CD4-positive, CD25-positive, alpha-beta regulatory T cell (primary cell): ENCODE results near the gene MPDZ. TPM values are rescaled to one million over a fixed set of nuclear protein-coding genes. Genes with fewer than 3 reads are reported as not detected.

Experiments
- ATAC-seq, 2 donors: fragments of 150-1000 bp; cut with Tn5 transposase; one replicate each; pipeline ENCODE4 v1.10.0; 2021; ENCODE audit warnings: low read depth in 2 of 2, moderate number of reproducible peaks in 2 of 2, moderate library complexity in 1 of 2
- DNase-seq, 3 donors: peaks; one replicate each; pipeline versions ENCODE4 v3.0.0 to v3.0.0-alpha.2; 2012 to 2022; ENCODE audit warnings: mixed read lengths in 1 of 3
- H3K27ac ChIP-seq: one replicate; pipeline ENCODE4 v1.7.0; 2013; ENCODE audit warnings: mild to moderate bottlenecking, low read length; ENCODE audit not compliant: insufficient read depth, poor library complexity, severe bottlenecking
- H3K27me3 ChIP-seq: one replicate; pipeline ENCODE4 v1.7.0; 2013; ENCODE audit warnings: low read length; ENCODE audit not compliant: control insufficient read depth, insufficient read depth
- H3K36me3 ChIP-seq: one replicate; pipeline ENCODE4 v1.7.0; 2013; ENCODE audit warnings: mild to moderate bottlenecking, low read length, moderate library complexity; ENCODE audit not compliant: control insufficient read depth, insufficient read depth
- H3K4me1 ChIP-seq: 2 replicates; pipeline ENCODE4 v1.7.0; 2013; ENCODE audit warnings: mild to moderate bottlenecking, low read length; ENCODE audit not compliant: insufficient read depth, control insufficient read depth, poor library complexity, severe bottlenecking
- H3K4me3 ChIP-seq: one replicate; pipeline ENCODE4 v1.7.0; 2013; ENCODE audit warnings: low read depth, mild to moderate bottlenecking, low read length, moderate library complexity
- H3K9me3 ChIP-seq, 2 experiments: 1 replicate in 1 of 2; 2 replicates in 1 of 2; pipeline ENCODE4 v1.7.0; 2013; ENCODE audit warnings: low read length in 2 of 2, mild to moderate bottlenecking in 1 of 2, moderate library complexity in 1 of 2; ENCODE audit not compliant: control insufficient read depth in 2 of 2
- H3K27ac Mint-ChIP-seq, 3 donors: one replicate each; pipeline ENCODE4 v1.8.0; 2020 to 2022; ENCODE audit warnings: mild to moderate bottlenecking in 3 of 3, mixed read lengths in 3 of 3, moderate library complexity in 2 of 3
- H3K27me3 Mint-ChIP-seq: one replicate; pipeline ENCODE4 v1.8.0; 2022; ENCODE audit warnings: mild to moderate bottlenecking, mixed read lengths
- H3K36me3 Mint-ChIP-seq: one replicate; pipeline ENCODE4 v1.8.0; 2020; ENCODE audit warnings: mixed read lengths
- H3K4me1 Mint-ChIP-seq, 4 donors: one replicate each; pipeline ENCODE4 v1.8.0; 2020 to 2022; ENCODE audit warnings: mixed read lengths in 4 of 4, mild to moderate bottlenecking in 1 of 4
- H3K4me3 Mint-ChIP-seq, 4 donors: one replicate each; pipeline ENCODE4 v1.8.0; 2020 to 2022; ENCODE audit warnings: mild to moderate bottlenecking in 4 of 4, mixed read lengths in 4 of 4, moderate library complexity in 3 of 4
- H3K9me3 Mint-ChIP-seq, 7 donors: one replicate each; pipeline ENCODE4 v1.8.0; 2020 to 2022; ENCODE audit warnings: mixed read lengths in 7 of 7, mild to moderate bottlenecking in 3 of 7, moderate library complexity in 2 of 7
- polyA plus RNA-seq, 4 donors: library from polyadenylated mRNA; unstranded; fragments of 300-500 nt; fragmentation: Illumina TruSeq; gene quantifications; one replicate each; pipeline ENCODE4 v1.2.3, GENCODE V29; 2021
- total RNA-seq: library from RNA; stranded (reverse); gene quantifications from one replicate; pipeline ENCODE4 v1.2.3, GENCODE V29; 2022

MPDZ gene
- total RNA-seq, result 0.32 TPM
- polyA plus RNA-seq, result not detected

- no peaks in the 10 kb centered on the region for H3K36me3 Mint-ChIP-seq
- Histone ChIP-seq H3K27ac (no peak within 1 kb of the TSS), H3K9me3 (no peaks in the 10 kb centered on the region), H3K4me3 (no peak within 1 kb of the TSS), H3K27me3 (no peaks in the 10 kb centered on the region), H3K36me3 (no peaks in the 10 kb centered on the region), H3K4me1 (no peaks in the 10 kb centered on the region)
- no peak within 1 kb of the TSS for H3K27ac Mint-ChIP-seq
- no peak for DNase-seq
- no peak for ATAC-seq
- H3K4me3 Mint-ChIP-seq, result no peak within 1 kb of the TSS
- H3K9me3 Mint-ChIP-seq, result peaks cover 0 to 9% (median 5%) of the 10 kb centered on the region in 7 donors
- H3K27me3 Mint-ChIP-seq, result no peaks in the 10 kb centered on the region
- H3K4me1 Mint-ChIP-seq, result no peaks in the 10 kb centered on the region
These were observed at the start of gene MPDZ for GRCh38 chr9:13279284-13280141. TSS of gene MPDZ (minus strand) at chr9:13279692. CDS start at chr9:13250315, 29,377 bp downstream.

- no peaks in the 10 kb centered on the region for H3K27me3 Mint-ChIP-seq
- peaks cover 0 to 14% (median 3%) of the 10 kb centered on the region in 7 donors for H3K9me3 Mint-ChIP-seq
- Histone ChIP-seq H3K4me3 (no peak overlapping the region), H3K9me3 (no peaks in the 10 kb centered on the region), H3K4me1 (no peaks in the 10 kb centered on the region), H3K27me3 (no peaks in the 10 kb centered on the region), H3K36me3 (no peaks in the 10 kb centered on the region), H3K27ac (no peak overlapping the region)
- no peak for DNase-seq
- H3K4me1 Mint-ChIP-seq, result no peaks in the 10 kb centered on the region
- no peak overlapping the region for H3K27ac Mint-ChIP-seq
- no peak for ATAC-seq
- H3K4me3 Mint-ChIP-seq, result no peak overlapping the region
- H3K36me3 Mint-ChIP-seq, result no peaks in the 10 kb centered on the region
These were observed 45.5 kb upstream of the MPDZ start for GRCh38 chr9:13324988-13325387.

GRCh38 chr9:13322828-13323550, 43.5 kb upstream of the MPDZ start:
- H3K36me3 Mint-ChIP-seq, result no peaks in the 10 kb centered on the region
- ATAC-seq, result no peak
- H3K4me3 Mint-ChIP-seq, result no peak overlapping the region
- H3K4me1 Mint-ChIP-seq, result no peaks in the 10 kb centered on the region
- Histone ChIP-seq H3K4me1 (no peaks in the 10 kb centered on the region), H3K27ac (no peak overlapping the region), H3K27me3 (no peaks in the 10 kb centered on the region), H3K4me3 (no peak overlapping the region), H3K36me3 (no peaks in the 10 kb centered on the region), H3K9me3 (no peaks in the 10 kb centered on the region)
- peak overlapping the region in 1 of 3 donors; percentile 58 for H3K27ac Mint-ChIP-seq
- DNase-seq, result no peak
- H3K9me3 Mint-ChIP-seq, result peaks cover under 1 to 22% (median 3%) of the 10 kb centered on the region in 7 donors
- H3K27me3 Mint-ChIP-seq, result no peaks in the 10 kb centered on the region

GRCh38 chr9:13318027-13318426, 38.5 kb upstream of the MPDZ start:
- H3K36me3 Mint-ChIP-seq, result no peaks in the 10 kb centered on the region
- ATAC-seq (no peak), DNase-seq (no peak)
- peaks cover 2 to 19% (median 5%) of the 10 kb centered on the region in 7 donors for H3K9me3 Mint-ChIP-seq
- no peaks in the 10 kb centered on the region for H3K9me3 ChIP-seq
- no peak overlapping the region for H3K4me3 Mint-ChIP-seq
- no peaks in the 10 kb centered on the region for H3K36me3 ChIP-seq
- H3K4me1 Mint-ChIP-seq, result no peaks in the 10 kb centered on the region
- H3K27ac Mint-ChIP-seq, result no peak overlapping the region
- no peaks in the 10 kb centered on the region for H3K27me3 ChIP-seq
- H3K4me3 ChIP-seq, result no peak overlapping the region
- no peaks in the 10 kb centered on the region for H3K4me1 ChIP-seq
- no peaks in the 10 kb centered on the region for H3K27me3 Mint-ChIP-seq
- H3K27ac ChIP-seq, result no peak overlapping the region

GRCh38 chr9:13296972-13297371, 17.5 kb upstream of the MPDZ start:
- H3K27me3 ChIP-seq, result no peaks in the 10 kb centered on the region
- no peak for DNase-seq
- Mint-ChIP-seq H3K4me3 (no peak overlapping the region), H3K9me3 (peaks cover 3 to 21% (median 10%) of the 10 kb centered on the region in 7 donors), H3K27ac (no peak overlapping the region), H3K4me1 (no peaks in the 10 kb centered on the region), H3K27me3 (no peaks in the 10 kb centered on the region), H3K36me3 (no peaks in the 10 kb centered on the region)
- H3K27ac ChIP-seq, result no peak overlapping the region
- H3K4me3 ChIP-seq, result no peak overlapping the region
- no peaks in the 10 kb centered on the region for H3K36me3 ChIP-seq
- H3K4me1 ChIP-seq, result no peaks in the 10 kb centered on the region
- ATAC-seq, result no peak
- peaks cover 0 to 9% of the 10 kb centered on the region in 2 experiments for H3K9me3 ChIP-seq

- ATAC-seq, result no peak
- no peaks in the 10 kb centered on the region for H3K27me3 ChIP-seq
- H3K27ac ChIP-seq, result no peak overlapping the region
- H3K36me3 ChIP-seq, result no peaks in the 10 kb centered on the region
- H3K4me3 ChIP-seq, result no peak overlapping the region
- Mint-ChIP-seq H3K36me3 (no peaks in the 10 kb centered on the region), H3K4me1 (no peaks in the 10 kb centered on the region), H3K9me3 (peaks cover 0 to 21% (median 7%) of the 10 kb centered on the region in 7 donors), H3K27me3 (no peaks in the 10 kb centered on the region), H3K4me3 (no peak overlapping the region), H3K27ac (no peak overlapping the region)
- H3K9me3 ChIP-seq, result peaks cover 0 to 9% of the 10 kb centered on the region in 2 experiments
- no peak for DNase-seq
- H3K4me1 ChIP-seq, result no peaks in the 10 kb centered on the region
These were observed 16.1 kb upstream of the MPDZ start for GRCh38 chr9:13295556-13295955.

- Mint-ChIP-seq H3K9me3 (peaks cover 0 to 18% (median 7%) of the 10 kb centered on the region in 7 donors), H3K4me3 (no peak overlapping the region), H3K4me1 (no peaks in the 10 kb centered on the region), H3K36me3 (no peaks in the 10 kb centered on the region), H3K27ac (no peak overlapping the region), H3K27me3 (no peaks in the 10 kb centered on the region)
- Histone ChIP-seq H3K4me3 (no peak overlapping the region), H3K27ac (no peak overlapping the region), H3K4me1 (no peaks in the 10 kb centered on the region), H3K36me3 (no peaks in the 10 kb centered on the region), H3K9me3 (peaks cover 0 to 9% of the 10 kb centered on the region in 2 experiments), H3K27me3 (no peaks in the 10 kb centered on the region)
- no peak for DNase-seq
- no peak for ATAC-seq
These were observed 13.3 kb upstream of the MPDZ start for GRCh38 chr9:13292782-13293181.
